ENCODE data around the gene ATP1A3.

ATP1A3 gene

DNA sequence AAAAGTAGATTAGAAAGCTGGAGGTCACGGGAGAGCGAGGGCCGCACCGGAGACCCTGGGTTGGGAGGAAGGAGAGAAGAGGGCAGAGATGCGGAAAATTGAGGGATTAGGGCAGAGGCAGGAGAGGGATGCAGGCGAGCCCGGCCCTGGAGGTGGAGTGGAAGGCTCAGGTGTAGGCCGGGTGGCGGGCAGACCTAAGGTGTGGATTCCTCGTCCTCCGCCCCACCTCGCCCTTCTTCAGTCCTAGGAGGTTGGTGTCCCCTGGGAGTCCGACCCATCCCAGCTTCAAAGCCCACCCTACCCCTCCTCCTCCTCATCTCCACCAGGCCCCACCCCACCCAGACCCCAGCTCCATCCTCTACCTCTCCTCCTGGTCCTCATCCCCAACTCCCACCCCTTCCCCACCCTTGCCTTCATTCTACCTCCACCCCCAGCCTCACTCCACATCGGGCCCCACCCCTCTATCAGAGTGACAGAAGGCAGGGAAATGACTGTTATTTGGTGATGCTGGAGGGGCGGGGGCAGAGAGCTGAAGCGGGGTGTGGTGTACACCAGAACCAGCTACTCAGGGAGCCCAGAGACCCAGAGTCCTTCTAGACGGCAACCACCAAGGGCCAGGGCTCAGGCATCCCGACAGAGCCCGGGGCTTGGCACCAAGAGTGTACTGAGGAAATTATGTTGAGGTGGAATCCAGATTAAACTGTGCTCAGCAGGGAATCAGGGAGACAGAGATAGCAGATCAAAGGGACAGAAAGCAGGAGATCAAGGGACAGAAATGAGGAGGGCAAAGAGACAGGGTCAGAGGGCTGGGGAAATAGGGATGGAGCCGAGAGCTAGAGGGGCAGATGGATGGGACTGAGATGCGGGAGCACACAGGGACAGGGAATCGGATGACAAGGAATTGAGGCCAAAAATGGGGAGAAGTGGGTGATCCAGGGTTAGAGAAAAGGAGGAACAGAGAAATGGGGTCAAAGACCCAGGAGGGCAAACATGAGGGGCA is 72.2 kb downstream of the ATP1A3 start:
- H3K79me2 ChIP-seq (ENCODE audit: low read length) = no peaks in the 10 kb centered on the region
- H3K4me3 ChIP-seq (ENCODE audit: low read length) = no peak overlapping the region
- peak; percentile 86 for TF ChIP-seq EZH2 (optimal IDR thresholded peaks at IDR 0.05; ENCODE audit: low read depth, low read length)
- TF ChIP-seq EZH2phosphoT487 (IDR thresholded peaks at IDR 0.05; ENCODE audit: low read length) = no peak
- no peaks in the 10 kb centered on the region for H3K36me3 ChIP-seq (replicated peaks; ENCODE audit: insufficient read depth, low read length)
- no peaks in the 10 kb centered on the region for H3K9me3 ChIP-seq (replicated peaks; ENCODE audit: insufficient read depth, low read length)
- no peak overlapping the region for H3K4me2 ChIP-seq (ENCODE audit: low read depth, low read length)
- no peak overlapping the region for H2AFZ ChIP-seq (ENCODE audit: low read length)
- H3K4me1 ChIP-seq (ENCODE audit: low read length) = 0 out of 2 replicates have a peak, but pooled peaks cover 6% of the 10 kb centered on the region
- DNase-seq = no peak
- no peak overlapping the region for H3K27ac ChIP-seq (ENCODE audit: low read length)
- H3K9me2 ChIP-seq (replicated peaks; ENCODE audit: insufficient read depth, low read length) = no peaks in the 10 kb centered on the region
- H3K27me3 ChIP-seq (replicated peaks; ENCODE audit: insufficient read depth, low read length) = peaks cover 69% of the 10 kb centered on the region
- H3F3A ChIP-seq (ENCODE audit: insufficient read depth, low read length) = no peaks in the 10 kb centered on the region
- no peaks in the 10 kb centered on the region for H4K20me1 ChIP-seq (ENCODE audit: insufficient read depth, low read length)
- H3K9ac ChIP-seq (ENCODE audit: low read length) = no peak overlapping the region

- Histone ChIP-seq H3K27me3 (replicated peaks; ENCODE audit: insufficient read depth, low read length) (peaks cover 69% of the 10 kb centered on the region), H3K9ac (ENCODE audit: low read length) (no peak overlapping the region), H3K4me1 (ENCODE audit: low read length) (0 out of 2 replicates have a peak, but pooled peaks cover 6% of the 10 kb centered on the region), H3K4me2 (ENCODE audit: low read depth, low read length) (no peak overlapping the region), H3K9me2 (replicated peaks; ENCODE audit: insufficient read depth, low read length) (no peaks in the 10 kb centered on the region), H3K27ac (ENCODE audit: low read length) (no peak overlapping the region), H3K79me2 (ENCODE audit: low read length) (no peaks in the 10 kb centered on the region), H2AFZ (ENCODE audit: low read length) (no peak overlapping the region), H3K9me3 (replicated peaks; ENCODE audit: insufficient read depth, low read length) (no peaks in the 10 kb centered on the region), H3K4me3 (ENCODE audit: low read length) (no peak overlapping the region), H3K36me3 (replicated peaks; ENCODE audit: insufficient read depth, low read length) (no peaks in the 10 kb centered on the region), H3F3A (ENCODE audit: insufficient read depth, low read length) (no peaks in the 10 kb centered on the region), H4K20me1 (ENCODE audit: insufficient read depth, low read length) (no peaks in the 10 kb centered on the region)
- TF ChIP-seq EZH2 (optimal IDR thresholded peaks at IDR 0.05; ENCODE audit: low read depth, low read length) (no peak), CTCF (IDR thresholded peaks at IDR 0.05; ENCODE audit: low read length) (no peak), EZH2phosphoT487 (IDR thresholded peaks at IDR 0.05; ENCODE audit: low read length) (no peak)
- DNase-seq = no peak
Observed at GRCh38 chr19:41920882-41921576, 73.0 kb downstream of the ATP1A3 start.

DNA sequence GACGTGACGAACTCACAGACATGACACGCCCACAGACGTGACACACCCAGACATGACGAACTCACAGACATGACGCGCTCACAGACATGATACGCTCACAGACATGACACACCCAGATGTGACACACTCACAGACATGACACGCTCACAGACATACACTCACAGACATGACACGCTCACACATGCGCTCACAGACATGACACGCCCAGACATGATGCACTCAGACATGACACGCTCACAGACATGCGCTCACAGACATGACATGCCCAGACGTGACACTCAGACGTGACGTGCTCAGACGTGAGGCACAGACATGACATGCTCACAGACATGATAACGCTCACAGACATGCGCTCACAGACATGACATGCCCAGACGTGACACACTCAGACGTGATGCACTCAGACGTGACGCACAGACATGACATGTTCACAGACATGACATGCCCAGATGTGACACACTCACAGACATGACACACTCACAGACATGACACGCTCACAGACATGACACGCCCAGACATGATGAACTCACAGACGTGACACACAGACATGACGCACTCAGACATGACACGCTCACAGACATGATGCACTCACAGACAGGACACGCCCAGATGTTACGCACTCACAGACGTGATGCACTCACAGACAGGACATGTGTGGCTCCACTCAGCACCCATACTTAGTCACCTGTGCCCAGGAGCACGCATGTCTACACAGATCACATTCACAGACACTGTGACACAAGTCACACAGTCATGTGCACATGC is 73.9 kb downstream of the ATP1A3 start:
- Histone ChIP-seq H3K4me1 (ENCODE audit: low read length) (0 out of 2 replicates have a peak, but pooled peaks cover 6% of the 10 kb centered on the region), H3F3A (ENCODE audit: insufficient read depth, low read length) (no peaks in the 10 kb centered on the region), H3K9me2 (replicated peaks; ENCODE audit: insufficient read depth, low read length) (no peaks in the 10 kb centered on the region), H3K27me3 (replicated peaks; ENCODE audit: insufficient read depth, low read length) (peaks cover 69% of the 10 kb centered on the region), H4K20me1 (ENCODE audit: insufficient read depth, low read length) (no peaks in the 10 kb centered on the region), H2AFZ (ENCODE audit: low read length) (no peak overlapping the region), H3K9ac (ENCODE audit: low read length) (no peak overlapping the region), H3K27ac (ENCODE audit: low read length) (no peak overlapping the region), H3K9me3 (replicated peaks; ENCODE audit: insufficient read depth, low read length) (no peaks in the 10 kb centered on the region), H3K4me2 (ENCODE audit: low read depth, low read length) (no peak overlapping the region), H3K4me3 (ENCODE audit: low read length) (no peak overlapping the region), H3K36me3 (replicated peaks; ENCODE audit: insufficient read depth, low read length) (no peaks in the 10 kb centered on the region), H3K79me2 (ENCODE audit: low read length) (no peaks in the 10 kb centered on the region)
- TF ChIP-seq EZH2 (optimal IDR thresholded peaks at IDR 0.05; ENCODE audit: low read depth, low read length) (no peak), EZH2phosphoT487 (IDR thresholded peaks at IDR 0.05; ENCODE audit: low read length) (no peak), CTCF (IDR thresholded peaks at IDR 0.05; ENCODE audit: low read length) (no peak)
- DNase-seq = no peak
